Stimulated activated CD4-positive, alpha-beta T cell treated with anti-CD3 and anti-CD28 coated beads, Interleukin-2, amount 100 ng/mL, for 4 hours (primary cell): ENCODE results near the gene SSR3.

Source experiments
- DNase-seq: peaks from one replicate; pipeline ENCODE4 v3.0.0-alpha.2; 2020; ENCODE audit warnings: low read depth

The SSR3 gene

GRCh38 chr3:156536524-156537316 lies 18.2 kb downstream of the SSR3 start:
- DNase-seq: no peak

GRCh38 chr3:156535798-156536197 lies 19.1 kb downstream of the SSR3 start:
- no peak for DNase-seq

DNA sequence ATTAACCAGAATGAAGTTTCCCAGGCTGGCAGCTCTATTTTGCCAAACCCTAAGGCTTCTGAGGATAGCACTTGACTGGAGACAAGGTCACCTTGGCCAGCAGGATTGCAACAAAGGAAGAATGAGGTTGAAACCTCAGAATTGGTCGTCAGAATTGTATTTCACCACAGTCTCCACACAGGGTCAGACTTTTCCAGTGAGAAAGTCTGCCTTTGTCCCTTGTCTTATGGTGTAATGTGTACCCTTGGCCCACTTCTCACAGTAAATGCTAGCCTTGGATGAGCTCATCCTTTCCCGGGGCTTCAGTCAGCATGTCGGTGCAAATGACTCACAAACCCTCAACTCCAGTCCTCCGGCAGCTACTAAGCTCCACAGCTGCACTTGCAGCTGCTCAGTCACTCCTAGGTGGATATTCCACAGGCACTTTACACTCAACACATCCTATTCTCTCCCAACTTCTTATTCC lies 19.7 kb downstream of the SSR3 start:
- no peak for DNase-seq

GRCh38 chr3:156533205-156533604 lies 21.7 kb downstream of the SSR3 start:
- no peak for DNase-seq

DNA sequence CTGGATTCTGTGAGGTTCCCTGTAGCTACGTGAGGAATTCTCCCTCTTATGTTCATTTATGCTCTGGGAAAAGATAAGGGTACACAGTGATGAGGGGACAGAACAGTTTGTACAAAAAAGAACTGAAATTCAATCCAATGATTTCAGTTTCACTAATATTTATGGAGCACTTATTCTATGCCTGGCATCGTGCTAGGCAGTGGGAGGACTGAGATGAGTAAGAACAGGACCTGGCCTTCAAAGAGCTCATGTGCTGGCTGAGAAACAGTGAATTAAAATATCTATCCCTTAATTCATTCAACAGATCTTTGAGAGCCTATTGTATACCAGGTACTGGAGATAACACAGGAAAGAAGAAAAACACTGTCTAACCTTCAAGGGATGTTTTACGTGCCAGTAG lies 22.2 kb downstream of the SSR3 start:
- no peak for DNase-seq

DNA sequence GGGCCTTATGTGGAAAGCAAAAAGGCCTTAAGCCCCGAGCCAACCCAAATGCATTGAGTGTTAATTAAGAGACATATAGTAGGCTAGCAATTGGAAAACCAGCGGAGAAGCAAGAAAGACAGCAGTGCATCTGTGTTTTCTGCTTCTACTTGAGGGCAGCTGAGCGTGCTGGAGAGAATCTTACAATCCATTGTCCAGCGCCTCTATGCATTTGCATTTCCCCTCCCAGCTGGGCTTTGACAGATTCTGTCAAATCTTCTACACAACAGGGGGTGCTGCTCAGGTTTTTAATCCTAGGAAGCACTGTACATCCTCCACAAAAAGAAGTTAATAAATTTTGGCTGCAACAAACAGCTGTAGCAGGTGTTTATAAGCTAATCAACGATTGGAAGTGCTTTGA lies 23.9 kb downstream of the SSR3 start:
- DNase-seq: no peak

DNA sequence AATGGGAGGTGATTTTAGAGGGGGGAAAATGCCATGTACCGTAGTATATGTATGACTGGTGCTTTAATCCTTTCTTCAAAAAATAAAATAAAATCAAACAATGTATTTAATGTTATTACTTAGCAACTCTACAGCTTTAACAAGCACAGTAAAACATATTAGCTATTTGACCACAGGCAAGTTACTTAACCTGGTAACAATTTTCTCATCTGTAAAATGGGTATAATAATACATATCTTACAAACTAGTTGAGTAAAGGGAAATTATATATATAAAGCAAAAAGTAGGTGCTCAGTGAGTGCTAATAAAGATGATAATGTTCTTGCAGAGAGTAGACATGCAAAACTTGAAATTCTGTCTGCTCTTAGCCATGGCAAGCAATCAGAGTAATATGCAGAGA lies 27.9 kb downstream of the SSR3 start:
- no peak for DNase-seq

- no peak for DNase-seq
Measured at GRCh38 chr3:156525808-156526207, 29.1 kb downstream of the SSR3 start.

DNA sequence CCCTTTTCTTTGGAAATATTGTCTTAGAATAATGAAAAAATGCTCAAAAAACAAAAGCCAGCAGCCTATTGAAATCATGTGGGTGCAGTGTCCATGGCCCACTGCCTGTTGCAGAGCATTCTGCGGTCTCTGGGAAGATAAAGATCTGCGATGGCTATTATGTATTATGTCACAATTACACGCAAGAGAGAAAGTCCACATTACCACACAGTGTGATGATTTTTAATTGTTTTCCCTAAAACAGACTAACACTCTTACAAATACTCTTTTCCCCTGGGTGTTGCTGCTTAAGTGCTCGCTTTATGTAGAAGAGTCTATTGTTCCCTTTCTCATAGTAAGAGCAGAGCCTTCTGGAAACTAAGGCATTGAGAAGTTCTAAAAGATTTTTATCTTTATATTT lies 32.2 kb downstream of the SSR3 start:
- DNase-seq: no peak

- DNase-seq: no peak
Measured at GRCh38 chr3:156519758-156520162, 35.2 kb downstream of the SSR3 start.

DNA sequence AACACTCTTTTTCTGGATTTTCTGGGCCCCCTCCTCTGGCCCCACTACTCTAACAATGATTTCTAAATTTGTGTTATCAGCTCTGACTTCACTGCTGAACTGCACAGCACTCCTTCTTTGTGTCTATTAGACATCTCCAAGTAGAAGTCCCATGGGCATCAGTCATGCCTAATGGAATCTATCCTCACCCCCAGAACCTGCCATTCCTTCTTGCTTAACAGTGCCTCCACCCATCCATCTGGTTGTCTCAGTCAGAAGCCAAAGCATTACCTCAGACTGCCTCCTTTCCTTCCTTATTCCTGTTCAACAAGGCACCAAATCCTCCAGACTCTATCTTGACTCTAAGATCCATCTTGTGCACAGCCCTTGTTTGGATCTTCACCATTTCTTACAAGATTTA lies 36.2 kb downstream of the SSR3 start:
- DNase-seq: no peak

GRCh38 chr3:156516961-156517360 lies 38.0 kb downstream of the SSR3 start:
- no peak for DNase-seq

- no peak for DNase-seq
Measured at GRCh38 chr3:156516284-156516683, 38.6 kb downstream of the SSR3 start.

- no peak for DNase-seq
Measured at GRCh38 chr3:156513619-156514018, 41.3 kb downstream of the SSR3 start.

- DNase-seq: no peak
Measured at GRCh38 chr3:156511987-156512677, 42.8 kb downstream of the SSR3 start.

DNA sequence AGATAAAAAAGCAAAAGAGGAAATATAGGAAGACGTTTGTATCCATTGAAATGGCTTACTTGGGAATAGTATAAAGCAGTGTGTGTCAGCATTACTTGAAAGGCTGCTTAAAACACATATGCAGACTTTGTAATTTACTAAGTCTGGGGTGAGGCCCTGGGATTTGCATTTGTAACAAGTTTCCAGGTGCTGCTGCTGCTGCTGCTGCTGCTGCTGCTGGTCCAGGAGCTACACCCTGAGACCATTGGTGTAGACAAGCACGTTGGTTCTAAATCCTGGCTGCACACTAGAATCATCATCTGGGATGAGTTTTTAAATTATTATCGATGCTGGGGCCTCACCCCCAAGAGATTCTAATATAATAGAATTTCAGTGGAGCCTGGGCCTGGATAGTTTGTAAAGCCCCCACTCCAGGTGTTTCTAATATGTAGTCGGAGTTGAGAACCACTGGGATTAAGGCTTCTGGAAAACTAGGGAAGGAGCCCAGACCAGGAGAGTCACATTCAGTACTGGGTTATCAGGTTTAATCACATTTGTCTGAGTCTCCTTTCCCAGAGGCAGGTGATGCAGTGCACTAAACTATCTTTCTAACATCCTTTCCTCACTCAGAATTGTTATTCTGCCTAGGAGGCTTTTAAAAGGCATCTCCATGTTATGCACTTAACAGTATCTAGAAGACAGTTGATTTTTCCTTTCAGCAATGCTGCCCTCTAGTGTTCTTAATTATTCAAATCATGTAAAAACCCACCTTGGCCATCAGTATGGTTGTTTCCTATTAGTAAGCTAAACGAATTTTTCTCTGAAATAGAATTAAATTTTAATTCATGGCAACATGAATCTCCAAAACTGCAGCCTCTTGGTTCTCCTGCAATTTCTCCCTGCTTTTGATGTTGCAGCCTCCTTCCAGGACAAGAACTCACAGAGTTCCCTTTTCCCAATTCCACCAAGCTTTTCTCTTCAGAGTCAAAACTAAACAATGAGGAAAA lies 45.4 kb downstream of the SSR3 start:
- DNase-seq: no peak

- DNase-seq: no peak
Measured at GRCh38 chr3:156507285-156507684, 47.6 kb downstream of the SSR3 start.

DNA sequence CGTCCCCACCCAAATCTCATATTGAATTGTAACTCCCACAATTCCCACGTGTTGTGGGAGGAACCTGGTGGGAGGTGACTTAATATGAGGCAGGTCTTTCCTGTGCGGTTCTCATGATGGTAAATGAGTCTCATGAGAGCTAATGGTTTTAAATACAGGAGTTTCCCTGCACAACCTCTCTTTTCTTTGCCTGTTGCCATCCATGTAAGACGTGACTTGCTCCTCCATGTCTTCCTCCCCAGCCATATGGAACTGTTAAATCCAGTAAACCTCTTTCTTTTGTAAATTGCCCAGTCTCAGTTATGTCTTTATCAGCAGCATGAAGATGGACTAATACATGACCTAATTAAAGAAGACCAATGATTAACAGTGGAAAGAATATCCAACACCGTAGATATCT lies 56.6 kb downstream of the SSR3 start:
- no peak for DNase-seq

GRCh38 chr3:156497326-156497725 lies 57.6 kb downstream of the SSR3 start:
- no peak for DNase-seq

GRCh38 chr3:156495816-156496215 lies 59.1 kb downstream of the SSR3 start:
- DNase-seq: no peak

- DNase-seq: no peak
Measured at GRCh38 chr3:156493887-156494286, 61.0 kb downstream of the SSR3 start.

GRCh38 chr3:156492801-156493261 lies 62.1 kb downstream of the SSR3 start:
- DNase-seq: no peak
